Measurements from ENCODE around the gene MYO1D. TPM values are rescaled to one million over a fixed set of nuclear protein-coding genes. Genes with fewer than 3 reads are reported as not detected.

MYO1D gene
- total and polyA plus RNA-seq, 7 donors = 6.2 to 184 (median 21.6) TPM

- Histone ChIP-seq H3K27ac (no peak overlapping the region), H3K9me3 (no peaks in the 10 kb centered on the region), H3K4me1 (no peaks in the 10 kb centered on the region), H3K36me3 (no peaks in the 10 kb centered on the region), H3K4me3 (no peak overlapping the region), H3K27me3 (no peaks in the 10 kb centered on the region)
- 17 to 68% methylated on average over 2 of the region's 2 CpGs for WGBS, 2 donors
- no peak for DNase-seq
- intact Hi-C loops (cut with DNase I) = no loop called here
- TF ChIP-seq EP300 (IDR thresholded peaks at IDR 0.05) (no peak), POLR2AphosphoS5 (IDR thresholded peaks at IDR 0.05) (no peak), CTCF (IDR thresholded peaks at IDR 0.05) (no peak), POLR2A (IDR thresholded peaks at IDR 0.05) (no peak)
These were observed 102.2 kb downstream of the MYO1D start for GRCh38 chr17:32774695-32775084.

GRCh38 chr17:32773856-32774694 lies 102.8 kb downstream of the MYO1D start:
- Histone ChIP-seq H3K27ac (no peak overlapping the region), H3K27me3 (no peaks in the 10 kb centered on the region), H3K4me1 (no peaks in the 10 kb centered on the region), H3K36me3 (no peaks in the 10 kb centered on the region), H3K9me3 (no peaks in the 10 kb centered on the region), H3K4me3 (no peak overlapping the region)
- DNase-seq = no peak
- intact Hi-C loops (cut with DNase I) = no loop called here
- WGBS, 2 donors = 69 to 76% methylated on average over 6 of the region's 6 CpGs
- no peak for TF ChIP-seq CTCF (IDR thresholded peaks at IDR 0.05)
- no peak for TF ChIP-seq POLR2A (IDR thresholded peaks at IDR 0.05)
- TF ChIP-seq EP300 (IDR thresholded peaks at IDR 0.05) = no peak
- TF ChIP-seq POLR2AphosphoS5 (IDR thresholded peaks at IDR 0.05) = no peak

GRCh38 chr17:32772453-32773025 lies 104.4 kb downstream of the MYO1D start:
- Histone ChIP-seq H3K27ac (no peak overlapping the region), H3K36me3 (no peaks in the 10 kb centered on the region), H3K9me3 (no peaks in the 10 kb centered on the region), H3K4me3 (no peak overlapping the region), H3K4me1 (no peaks in the 10 kb centered on the region), H3K27me3 (no peaks in the 10 kb centered on the region)
- intact Hi-C loops (cut with DNase I) = no loop called here
- TF ChIP-seq EP300 (IDR thresholded peaks at IDR 0.05) (no peak), POLR2A (IDR thresholded peaks at IDR 0.05) (no peak), CTCF (IDR thresholded peaks at IDR 0.05) (no peak), POLR2AphosphoS5 (IDR thresholded peaks at IDR 0.05) (no peak)
- 94 to 96% methylated on average over 9 of the region's 9 CpGs for WGBS, 2 donors
- no peak for DNase-seq

GRCh38 chr17:32771396-32771795 lies 105.5 kb downstream of the MYO1D start:
- H3K4me1 ChIP-seq = no peaks in the 10 kb centered on the region
- H3K27ac ChIP-seq = no peak overlapping the region
- WGBS, 2 donors = 43 to 70% methylated on average over 2 of the region's 2 CpGs
- H3K9me3 ChIP-seq = no peaks in the 10 kb centered on the region
- no peaks in the 10 kb centered on the region for H3K27me3 ChIP-seq
- H3K4me3 ChIP-seq = no peak overlapping the region
- DNase-seq = no peak
- no peaks in the 10 kb centered on the region for H3K36me3 ChIP-seq
- TF ChIP-seq POLR2A (IDR thresholded peaks at IDR 0.05) = no peak
- TF ChIP-seq EP300 (IDR thresholded peaks at IDR 0.05) = no peak
- TF ChIP-seq CTCF (IDR thresholded peaks at IDR 0.05) = no peak
- no peak for TF ChIP-seq POLR2AphosphoS5 (IDR thresholded peaks at IDR 0.05)
- intact Hi-C loops (cut with DNase I) = no loop called here
